HUES48 (cell line): ENCODE data around the gene HSPG2.
"Not testable (repeated sequence)": the region's sequence is repeated elsewhere in the genome, so short reads cannot be mapped to it uniquely, and the experiment has no call there.

Experiments
- H3K27ac ChIP-seq: one replicate; pipeline ENCODE4 v1.7.0; 2013; ENCODE audit warnings: low read depth, low read length, inconsistent platforms
- H3K27me3 ChIP-seq: 2 replicates; pipeline ENCODE4 v1.6.1; 2013; ENCODE audit warnings: mild to moderate bottlenecking, low read length; ENCODE audit not compliant: control insufficient read depth, insufficient read depth
- H3K36me3 ChIP-seq: 2 replicates; pipeline ENCODE4 v1.6.1; 2013; ENCODE audit warnings: low read length; ENCODE audit not compliant: control insufficient read depth, insufficient read depth
- H3K4me1 ChIP-seq: 2 replicates; pipeline ENCODE4 v1.6.1; 2013; ENCODE audit warnings: mild to moderate bottlenecking, low read length; ENCODE audit not compliant: control insufficient read depth, insufficient read depth
- H3K4me3 ChIP-seq: 2 replicates; pipeline ENCODE4 v1.5.1; 2013; ENCODE audit warnings: mild to moderate bottlenecking, low read depth, low read length
- H3K9ac ChIP-seq: 2 replicates; pipeline ENCODE4 v1.6.1; 2013; ENCODE audit warnings: mild to moderate bottlenecking, low read depth, low read length, moderate library complexity
- H3K9me3 ChIP-seq: 2 replicates; pipeline ENCODE4 v1.6.1; 2013; ENCODE audit warnings: low read length; ENCODE audit not compliant: control insufficient read depth, insufficient read depth

The HSPG2 gene

DNA sequence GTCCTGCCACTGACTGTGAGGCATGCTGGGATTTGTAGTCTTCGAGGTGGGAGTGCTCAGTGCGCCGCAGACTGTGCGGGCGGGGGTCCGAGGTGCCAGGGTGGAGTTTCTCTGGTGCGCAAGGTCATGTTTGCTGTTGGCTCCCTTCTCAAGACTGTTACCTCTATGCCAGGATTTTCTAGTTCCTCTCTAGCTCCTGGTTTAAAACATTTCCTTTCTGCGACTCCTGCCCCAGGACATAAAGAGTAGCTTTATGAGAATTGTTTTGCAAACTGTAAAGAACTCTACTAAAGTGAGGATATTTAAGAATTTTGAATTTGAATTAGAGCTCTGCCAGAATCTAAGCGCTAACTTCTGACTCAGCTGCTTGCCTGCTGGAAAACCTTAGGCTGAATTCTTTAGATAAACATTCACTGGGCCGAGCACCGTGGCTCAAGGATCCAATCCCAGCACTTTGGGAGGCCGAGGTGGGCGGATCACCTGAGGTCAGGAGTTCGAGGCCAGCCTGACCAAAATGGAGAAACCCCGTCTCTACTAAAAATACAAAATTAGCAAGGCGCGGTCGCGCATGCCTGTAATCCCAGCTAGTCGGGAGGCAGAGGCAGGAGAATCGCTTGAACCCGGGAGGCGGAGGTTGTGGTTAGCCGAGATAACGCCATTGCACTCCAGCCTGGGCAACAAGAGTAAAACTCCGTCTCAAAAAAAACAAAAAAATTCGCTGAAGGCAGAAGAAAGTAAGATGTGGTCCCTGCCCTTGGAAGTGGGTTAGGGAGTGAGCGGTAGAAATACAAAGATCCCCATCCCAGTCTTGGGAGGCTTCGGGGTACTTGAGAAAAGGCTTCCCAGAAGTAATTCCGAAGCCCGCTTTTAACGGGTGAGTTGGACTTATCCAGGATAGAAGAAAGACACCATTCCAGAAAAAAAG, 153.2 kb downstream of the HSPG2 start:
- Histone ChIP-seq H3K27me3 (no peaks in the 10 kb centered on the region), H3K36me3 (no peaks in the 10 kb centered on the region), H3K4me1 (peaks cover 4% of the 10 kb centered on the region; the same call in 1 of the 2 replicates), H3K9me3 (no peaks in the 10 kb centered on the region), H3K27ac (peak overlapping the region; percentile 98), H3K4me3 (peak overlapping the region; percentile 83), H3K9ac (peak overlapping the region; percentile 97)

DNA sequence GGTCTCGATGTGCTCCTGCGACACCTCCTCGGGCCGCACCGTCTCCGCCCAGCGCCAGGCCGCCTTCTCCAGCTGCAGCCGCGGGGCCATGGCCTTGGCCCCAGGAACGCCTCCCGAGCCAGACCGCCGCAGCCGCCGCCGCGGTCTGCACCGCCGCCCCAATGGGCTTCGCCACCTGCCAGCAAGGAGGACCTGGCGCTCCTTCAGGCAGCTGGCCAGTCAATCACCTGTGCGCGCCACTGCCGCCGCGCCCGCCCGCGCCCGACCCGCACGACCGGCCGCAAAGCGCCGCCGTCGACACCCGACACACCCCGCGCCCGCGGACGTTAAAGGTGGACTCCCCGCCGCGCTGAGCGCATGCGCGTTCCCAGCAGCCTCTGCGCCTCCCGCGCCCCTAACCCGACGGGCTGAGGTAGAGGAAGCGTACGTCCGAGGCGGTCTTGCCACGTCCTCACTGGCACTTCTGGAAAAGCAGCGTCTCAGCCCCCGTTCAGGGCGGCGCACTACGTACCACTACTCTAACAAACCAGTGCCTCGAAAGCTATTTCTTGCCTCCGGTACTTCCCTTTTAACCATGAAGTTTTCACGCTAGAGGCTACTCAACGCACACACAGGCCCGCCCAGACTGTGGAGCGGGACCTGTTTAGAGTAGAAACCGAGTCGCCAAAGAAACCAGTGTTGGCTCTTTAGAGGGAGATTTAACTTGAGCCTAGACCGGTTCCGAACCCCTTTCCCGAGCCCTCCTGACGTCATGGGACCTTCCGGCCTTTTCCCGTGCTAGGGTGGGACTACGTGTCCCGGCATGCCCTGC, 154.0 kb downstream of the HSPG2 start, which contains the start of gene USP48:
Gene USP48 (minus strand): TSS at position 282 of the 811 bp plus-strand sequence. CDS start 192 bp downstream, at position 90.
- Histone ChIP-seq H3K4me1 (peaks cover 4% of the 10 kb centered on the region; the same call in 1 of the 2 replicates), H3K27ac (peak within 1 kb of the TSS; percentile 98), H3K27me3 (no peaks in the 10 kb centered on the region), H3K4me3 (peak within 1 kb of the TSS; percentile 83), H3K9me3 (no peaks in the 10 kb centered on the region), H3K9ac (peak within 1 kb of the TSS; percentile 97), H3K36me3 (no peaks in the 10 kb centered on the region)

DNA sequence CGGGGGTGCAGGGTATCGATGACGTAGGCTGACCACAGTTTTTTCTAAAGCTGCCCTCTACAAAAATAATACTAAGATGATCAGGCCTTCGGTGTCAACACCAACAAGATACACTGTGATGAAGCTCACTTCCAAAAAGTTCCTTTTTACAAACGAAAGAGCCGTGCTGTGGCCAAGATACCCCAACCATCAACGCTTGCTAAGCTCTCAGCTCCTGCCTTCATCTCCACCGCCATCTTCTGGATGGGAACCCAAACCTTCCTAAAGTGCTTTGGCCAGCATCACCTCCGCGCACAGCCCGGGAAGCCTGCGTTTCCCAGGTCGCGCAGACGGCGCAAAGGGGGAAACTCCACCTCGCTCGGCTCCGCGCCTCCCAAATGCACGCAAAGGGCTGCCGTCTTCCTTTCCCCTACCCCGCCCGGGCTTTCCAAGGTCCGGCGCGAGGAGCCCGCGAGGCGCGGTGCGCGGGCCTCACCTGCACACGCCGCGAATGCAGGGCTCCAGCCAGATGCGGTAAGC, 154.7 kb downstream of the HSPG2 start:
- no peaks in the 10 kb centered on the region for H3K36me3 ChIP-seq
- H3K9me3 ChIP-seq: no peaks in the 10 kb centered on the region
- H3K9ac ChIP-seq: peak overlapping the region; percentile 97
- H3K4me1 ChIP-seq: peaks cover 4% of the 10 kb centered on the region; the same call in 1 of the 2 replicates
- no peaks in the 10 kb centered on the region for H3K27me3 ChIP-seq
- peak overlapping the region; percentile 98 for H3K27ac ChIP-seq
- H3K4me3 ChIP-seq: peak overlapping the region; percentile 83

DNA sequence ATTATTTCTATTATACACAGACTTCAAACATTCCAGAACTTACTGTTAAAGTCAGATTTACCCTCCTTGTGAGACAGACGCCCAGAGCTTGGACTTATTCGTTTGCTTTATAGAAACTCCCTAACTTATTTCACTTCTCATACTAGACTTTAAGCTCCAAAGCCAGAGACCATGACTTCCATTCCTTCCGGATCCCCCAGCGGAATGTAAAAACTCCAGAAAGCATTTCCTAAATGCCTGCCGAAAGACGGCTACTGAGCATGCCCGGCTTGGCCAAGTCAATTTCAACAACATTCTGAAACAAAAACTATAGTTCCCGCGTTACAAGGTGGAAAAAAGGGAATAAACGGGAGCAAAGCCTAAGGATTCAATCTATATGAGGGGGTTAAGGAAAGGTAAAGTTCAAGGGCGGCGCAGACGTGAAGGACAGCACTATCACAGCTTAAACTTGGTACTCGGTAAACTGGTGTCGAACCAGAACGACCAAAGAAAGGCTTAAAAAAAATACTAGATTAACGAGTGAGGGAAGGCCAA, 155.2 kb downstream of the HSPG2 start:
- Histone ChIP-seq H3K36me3 (no peaks in the 10 kb centered on the region), H3K9ac (peak overlapping the region; percentile 97), H3K27me3 (no peaks in the 10 kb centered on the region), H3K9me3 (no peaks in the 10 kb centered on the region), H3K4me3 (peak overlapping the region; percentile 83), H3K4me1 (peaks cover 4% of the 10 kb centered on the region; the same call in 1 of the 2 replicates), H3K27ac (peak overlapping the region; percentile 98)

DNA sequence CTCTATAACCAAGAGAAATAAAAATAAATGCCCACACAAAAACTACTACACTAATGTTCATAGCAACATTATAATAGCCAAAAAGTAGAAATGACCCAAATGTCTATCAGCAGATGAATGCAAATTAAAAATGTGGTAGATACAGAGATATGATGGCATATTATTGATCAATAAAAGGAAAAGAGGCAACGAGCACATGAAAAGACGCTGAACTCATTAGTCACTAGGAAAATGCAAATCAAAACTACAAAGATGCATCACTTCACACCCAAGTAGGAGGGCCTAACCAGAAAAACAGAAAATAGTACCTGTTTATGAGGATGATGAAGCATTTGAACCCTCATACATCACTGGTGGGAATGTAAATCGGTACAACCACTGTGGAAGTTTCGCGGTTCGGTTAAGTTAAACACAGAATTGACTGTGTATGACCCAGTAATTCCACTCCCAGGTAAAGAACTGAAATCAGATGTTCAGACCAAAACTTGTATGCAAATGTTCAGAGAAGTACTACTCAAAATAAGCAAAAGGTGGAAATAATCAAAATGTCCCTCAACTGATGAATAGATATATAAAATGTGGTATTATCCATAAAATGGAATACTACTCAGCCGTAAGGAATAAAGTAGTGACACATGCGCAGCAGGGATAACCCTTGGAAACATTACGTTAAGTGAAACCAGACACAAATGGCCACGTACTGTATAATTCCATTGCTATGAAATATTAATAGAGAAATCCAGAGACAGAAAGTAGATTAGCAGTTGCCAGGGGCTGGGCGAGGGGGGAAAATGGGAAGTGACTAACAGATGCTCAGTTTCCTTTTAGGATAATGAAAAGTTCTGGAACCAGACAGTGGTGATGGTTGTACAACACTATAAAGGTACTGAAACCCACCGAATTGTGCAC, 157.2 kb downstream of the HSPG2 start:
- H3K9ac ChIP-seq: no peak overlapping the region
- H3K36me3 ChIP-seq: no peaks in the 10 kb centered on the region
- no peak overlapping the region for H3K4me3 ChIP-seq
- H3K27me3 ChIP-seq: no peaks in the 10 kb centered on the region
- H3K27ac ChIP-seq: no peak overlapping the region
- H3K9me3 ChIP-seq: no peaks in the 10 kb centered on the region
- peaks cover 4% of the 10 kb centered on the region; the same call in 1 of the 2 replicates for H3K4me1 ChIP-seq

DNA sequence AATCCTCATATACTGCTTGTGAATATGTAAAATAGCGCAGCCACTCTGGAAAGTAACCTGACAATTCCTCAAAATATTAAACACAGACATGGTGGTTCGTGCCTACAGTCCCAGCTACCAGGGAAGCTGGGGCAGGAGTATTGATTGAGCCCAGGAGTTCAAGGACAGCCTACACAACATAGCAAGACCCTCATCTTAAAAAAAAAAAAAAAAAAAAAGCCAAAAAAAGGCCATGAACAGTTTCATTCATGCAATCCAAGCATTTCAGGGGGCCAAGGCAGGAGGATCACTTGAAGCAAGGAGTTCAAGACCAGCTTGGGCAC, 158.7 kb downstream of the HSPG2 start:
- no peak overlapping the region for H3K27ac ChIP-seq
- no peaks in the 10 kb centered on the region for H3K36me3 ChIP-seq
- H3K4me3 ChIP-seq: no peak overlapping the region
- H3K27me3 ChIP-seq: no peaks in the 10 kb centered on the region
- H3K4me1 ChIP-seq: no peaks in the 10 kb centered on the region
- H3K9me3 ChIP-seq: no peaks in the 10 kb centered on the region
- H3K9ac ChIP-seq: no peak overlapping the region

DNA sequence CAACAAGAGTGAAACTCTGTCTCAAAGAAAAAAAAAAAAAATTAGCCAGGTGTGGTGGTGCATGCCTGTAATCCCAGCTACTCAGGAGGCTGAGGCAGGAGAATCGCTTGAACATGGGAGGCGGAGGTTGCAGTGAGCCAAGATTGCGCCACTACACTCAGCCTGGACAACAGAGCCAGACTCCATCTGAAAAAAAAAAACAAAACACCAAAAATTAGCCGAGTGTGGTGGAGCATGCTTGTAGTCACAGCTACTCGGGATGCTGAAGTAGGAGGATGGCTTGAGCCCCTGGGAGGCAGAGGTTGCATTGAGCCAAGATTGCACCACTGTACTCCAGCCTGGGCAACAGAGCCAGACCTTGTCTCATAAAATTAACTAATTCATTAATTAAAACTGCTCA, 160.2 kb downstream of the HSPG2 start:
- H3K4me3 ChIP-seq, H3K36me3 ChIP-seq, H3K4me1 ChIP-seq, H3K27me3 ChIP-seq, H3K27ac ChIP-seq, H3K9me3 ChIP-seq, H3K9ac ChIP-seq: not testable (repeated sequence)

DNA sequence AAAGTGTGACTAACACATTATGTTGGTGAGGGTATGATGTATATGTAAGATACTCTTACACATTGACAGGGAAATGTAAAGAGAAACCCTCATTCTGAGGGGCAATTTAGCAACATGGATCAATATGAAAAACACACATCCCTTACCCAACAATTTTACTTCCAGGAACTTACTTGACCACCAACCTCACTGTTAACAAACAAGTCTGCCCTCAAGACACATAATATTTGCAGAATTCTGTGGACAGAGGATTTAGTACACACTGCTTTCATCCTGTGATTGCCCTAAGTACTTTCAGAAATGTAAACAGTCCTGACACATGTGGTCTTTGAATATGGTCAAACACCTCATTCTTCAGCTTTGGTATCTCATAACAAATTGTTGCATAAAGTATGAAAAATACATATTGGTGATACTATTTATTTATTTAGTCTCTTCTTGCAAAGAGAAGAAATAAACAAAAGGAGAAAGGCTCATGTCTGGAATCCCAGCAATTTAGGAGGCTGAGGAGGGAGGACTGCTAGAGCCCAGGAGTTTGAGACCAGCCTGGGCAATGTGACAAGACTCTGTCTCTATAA, 161.0 kb downstream of the HSPG2 start:
- Histone ChIP-seq H3K27ac (no peak overlapping the region), H3K4me1 (no peaks in the 10 kb centered on the region), H3K4me3 (no peak overlapping the region), H3K9me3 (no peaks in the 10 kb centered on the region), H3K36me3 (no peaks in the 10 kb centered on the region), H3K9ac (no peak overlapping the region), H3K27me3 (no peaks in the 10 kb centered on the region)

DNA sequence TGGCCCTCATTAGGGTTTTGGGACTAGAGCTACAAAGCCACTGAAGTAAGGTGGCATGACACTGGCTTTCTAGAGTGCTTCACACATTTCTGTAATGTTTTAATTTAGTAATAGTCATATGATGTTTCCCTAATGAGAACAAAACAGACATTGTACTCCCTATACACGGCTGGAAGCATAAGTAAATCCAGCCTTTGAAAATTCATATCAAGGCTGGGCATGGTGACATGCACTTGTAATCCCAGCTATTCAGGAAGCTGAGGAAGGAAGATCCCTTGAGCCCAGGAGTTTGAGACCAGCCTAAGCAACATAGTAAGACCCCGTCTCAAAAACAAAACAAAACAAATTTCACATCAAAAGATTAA, 161.6 kb downstream of the HSPG2 start:
- Histone ChIP-seq H3K4me1 (no peaks in the 10 kb centered on the region), H3K9ac (no peak overlapping the region), H3K27ac (no peak overlapping the region)

More for the DNA sequence above, 161.6 kb downstream of the HSPG2 start:
- Histone ChIP-seq H3K4me3 (no peak overlapping the region), H3K36me3 (no peaks in the 10 kb centered on the region), H3K9me3 (no peaks in the 10 kb centered on the region), H3K27me3 (no peaks in the 10 kb centered on the region)
